D721Med (cell line): ENCODE data around the gene PRR35.

ENCODE experiments used
- DNase-seq: peaks from one replicate; pipeline ENCODE4 v3.0.0; 2011; ENCODE audit warnings: low spot score; ENCODE audit not compliant: insufficient read length
- FAIRE-seq: peaks from 2 replicates; lab custom pipeline; 2011; peaks lifted over from hg19 to GRCh38; lab: Jason Lieb, UNC
- CTCF ChIP-seq: IDR thresholded peaks from 2 replicates; pipeline ENCODE4 v1.5.1; 2012; ENCODE audit warnings: mild to moderate bottlenecking, control low read depth; ENCODE audit not compliant: insufficient read depth; ENCODE audit errors: missing control alignments

The PRR35 gene

GRCh38 chr16:534856-535445 is 25.2 kb upstream of the PRR35 start:
- TF ChIP-seq CTCF, result no peak
- FAIRE-seq (no peak), DNase-seq (no peak)

GRCh38 chr16:535446-536405 is 24.5 kb upstream of the PRR35 start:
- FAIRE-seq (no peak), DNase-seq (no peak)
- TF ChIP-seq CTCF, result no peak

- FAIRE-seq (no peak), DNase-seq (no peak)
These were observed 23.4 kb upstream of the PRR35 start for GRCh38 chr16:536746-537145.

GRCh38 chr16:537415-538335 is 22.5 kb upstream of the PRR35 start:
- FAIRE-seq (no peak), DNase-seq (no peak)
- TF ChIP-seq CTCF, result no peak

More at GRCh38 chr16:536746-537145, 23.4 kb upstream of the PRR35 start:
- no peak for TF ChIP-seq CTCF

- no peak for TF ChIP-seq CTCF
- DNase-seq (no peak), FAIRE-seq (no peak)
These were observed 20.2 kb upstream of the PRR35 start for GRCh38 chr16:539901-540530.

GRCh38 chr16:540645-541340 is 19.4 kb upstream of the PRR35 start:
- no peak for FAIRE-seq
- TF ChIP-seq CTCF, result no peak
- no peak for DNase-seq
